Mesodermal cell (in vitro differentiated cells): ENCODE data around the gene PGR.

Experiments
- H3K27ac ChIP-seq: 2 replicates; pipeline ENCODE4 v1.7.0; 2013; ENCODE audit warnings: mild to moderate bottlenecking, low read depth, low read length, moderate library complexity; ENCODE audit not compliant: severe bottlenecking
- H3K36me3 ChIP-seq: 2 replicates; pipeline ENCODE4 v1.7.1; 2013; ENCODE audit warnings: mild to moderate bottlenecking, low read length, moderate library complexity; ENCODE audit not compliant: control insufficient read depth, insufficient read depth
- H3K4me1 ChIP-seq: one replicate; pipeline ENCODE4 v1.7.1; 2013; ENCODE audit warnings: mild to moderate bottlenecking, low read length; ENCODE audit not compliant: insufficient read depth, control insufficient read depth, poor library complexity, severe bottlenecking
- H3K4me3 ChIP-seq: 2 replicates; pipeline ENCODE4 v1.7.0; 2013; ENCODE audit warnings: low read length, control low read depth, mild to moderate bottlenecking; ENCODE audit not compliant: insufficient read depth, poor library complexity, severe bottlenecking; ENCODE audit errors: extremely low read depth
- H3K9me3 ChIP-seq: 2 replicates; pipeline ENCODE4 v1.7.1; 2013; ENCODE audit warnings: mild to moderate bottlenecking, low read length, moderate library complexity; ENCODE audit not compliant: control insufficient read depth
- WGBS, 2 experiments: methylation state at CpG; one replicate each; pipeline ENCODE4 v1.1.5; 2013; ENCODE audit warnings: missing lambda C conversion rate in 2 of 2; ENCODE audit not compliant: insufficient coverage in 2 of 2; 5-methylcytosine and 5-hydroxymethylcytosine counted together

Gene PGR

DNA sequence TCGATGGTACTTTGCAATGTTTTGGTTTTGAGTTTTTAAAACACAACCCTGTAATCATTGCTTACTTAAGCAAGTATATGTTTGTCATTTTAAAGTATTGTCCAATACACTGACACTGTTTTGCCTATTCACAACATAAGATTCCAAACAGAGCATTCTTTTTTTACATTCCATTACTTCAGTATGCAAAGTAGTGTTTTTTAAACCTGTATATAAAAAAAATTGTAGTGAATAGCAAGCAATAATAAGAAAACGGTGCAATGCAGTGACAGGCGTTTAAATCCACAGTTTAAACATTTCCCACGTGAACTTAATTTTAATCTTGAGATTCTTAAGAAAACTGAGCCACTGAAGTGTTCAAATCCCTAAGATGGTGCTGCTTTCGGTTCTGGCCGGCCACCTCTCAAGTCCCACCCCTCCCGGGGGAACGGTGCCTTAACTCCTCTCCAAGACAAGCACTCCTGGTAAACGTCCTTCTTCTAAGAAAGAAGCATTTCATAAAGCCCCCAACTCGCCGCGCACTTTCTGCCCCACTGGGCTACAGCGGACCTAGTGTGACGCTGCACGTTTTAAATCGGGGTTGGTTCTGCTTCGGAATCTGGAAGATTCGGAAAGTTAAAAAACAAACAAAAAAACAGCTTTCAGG lies 2.9 kb downstream of the PGR start:
- Histone ChIP-seq H3K9me3 (no peaks in the 10 kb centered on the region), H3K27ac (no peak overlapping the region), H3K4me1 (peaks cover 8% of the 10 kb centered on the region), H3K4me3 (peak overlapping the region; percentile 38), H3K36me3 (no peaks in the 10 kb centered on the region)
- 6 to 7% methylated on average over 10 to 15 of the region's 18 CpGs for WGBS, 2 experiments

GRCh38 chr11:101115671-101116160 lies 13.9 kb downstream of the PGR start:
- no peaks in the 10 kb centered on the region for H3K9me3 ChIP-seq

GRCh38 chr11:101113540-101113939 lies 16.1 kb downstream of the PGR start:
- no peaks in the 10 kb centered on the region for H3K4me1 ChIP-seq
- no peaks in the 10 kb centered on the region for H3K9me3 ChIP-seq
- H3K36me3 ChIP-seq = no peaks in the 10 kb centered on the region
- WGBS, 2 experiments = 67% methylated on average over 2 of the region's 2 CpGs; no CpG with 5 or more reads in 1 of the 2 experiments
- no peak overlapping the region for H3K27ac ChIP-seq
- no peak overlapping the region for H3K4me3 ChIP-seq

More at GRCh38 chr11:101115671-101116160, 13.9 kb downstream of the PGR start:
- H3K4me1 ChIP-seq = no peaks in the 10 kb centered on the region
- WGBS, 2 experiments = 40 to 67% methylated on average over 1 of the region's 4 CpGs
- H3K27ac ChIP-seq = no peak overlapping the region
- no peak overlapping the region for H3K4me3 ChIP-seq
- H3K36me3 ChIP-seq = no peaks in the 10 kb centered on the region

DNA sequence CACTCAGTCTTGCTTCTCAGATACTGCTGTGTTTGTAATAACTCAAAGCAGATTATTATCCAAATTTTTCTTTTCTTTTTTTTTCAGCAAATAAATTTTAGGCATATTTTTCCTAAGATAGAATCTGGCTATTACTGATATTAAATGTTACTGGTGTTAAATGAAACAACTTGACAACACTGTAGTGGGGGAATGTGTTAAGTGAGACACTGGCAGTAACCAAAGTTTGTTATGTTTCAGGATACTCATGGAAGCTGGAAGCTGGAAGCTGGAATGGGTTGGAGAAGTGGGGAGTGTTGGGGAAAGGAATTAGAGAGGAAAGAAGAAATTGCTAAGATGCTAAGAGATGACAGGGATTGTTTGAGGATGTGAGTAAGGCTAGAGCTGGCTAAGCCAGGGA lies 24.9 kb downstream of the PGR start:
- H3K4me3 ChIP-seq = no peak overlapping the region
- no peaks in the 10 kb centered on the region for H3K36me3 ChIP-seq
- H3K4me1 ChIP-seq = no peaks in the 10 kb centered on the region

DNA sequence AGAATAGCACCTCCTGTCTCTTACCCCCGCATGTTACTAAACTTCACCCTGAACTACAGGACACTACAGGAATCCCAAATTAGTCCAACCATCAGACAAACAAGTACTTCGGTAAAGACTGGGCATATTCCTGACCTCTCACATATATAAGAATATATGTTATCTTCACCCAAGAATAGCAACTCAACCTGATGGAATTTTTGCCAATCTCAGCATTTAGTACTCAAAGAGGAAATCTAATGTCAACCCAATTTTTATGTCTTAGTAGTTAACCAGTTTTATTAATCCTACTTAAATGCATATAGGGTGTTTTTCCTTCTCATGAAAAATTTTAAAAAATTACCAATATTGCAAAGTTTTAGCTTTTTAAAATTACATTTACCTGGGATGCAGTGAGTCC lies 26.2 kb downstream of the PGR start:
- no peaks in the 10 kb centered on the region for H3K36me3 ChIP-seq
- no peak overlapping the region for H3K27ac ChIP-seq
- no peak overlapping the region for H3K4me3 ChIP-seq
- 100% methylated on average over 1 of the region's 2 CpGs; no CpG with 5 or more reads in 1 of the 2 experiments for WGBS, 2 experiments
- no peaks in the 10 kb centered on the region for H3K4me1 ChIP-seq
- no peaks in the 10 kb centered on the region for H3K9me3 ChIP-seq

More for the DNA sequence above, 24.9 kb downstream of the PGR start:
- Histone ChIP-seq H3K27ac (no peak overlapping the region), H3K9me3 (no peaks in the 10 kb centered on the region)

- Histone ChIP-seq H3K4me3 (no peak overlapping the region), H3K4me1 (no peaks in the 10 kb centered on the region), H3K9me3 (no peaks in the 10 kb centered on the region), H3K36me3 (no peaks in the 10 kb centered on the region), H3K27ac (no peak overlapping the region)
Measured at GRCh38 chr11:101100601-101101000, 29.0 kb downstream of the PGR start.

- no peaks in the 10 kb centered on the region for H3K4me1 ChIP-seq
Measured at GRCh38 chr11:101096036-101096704, 33.4 kb downstream of the PGR start.

DNA sequence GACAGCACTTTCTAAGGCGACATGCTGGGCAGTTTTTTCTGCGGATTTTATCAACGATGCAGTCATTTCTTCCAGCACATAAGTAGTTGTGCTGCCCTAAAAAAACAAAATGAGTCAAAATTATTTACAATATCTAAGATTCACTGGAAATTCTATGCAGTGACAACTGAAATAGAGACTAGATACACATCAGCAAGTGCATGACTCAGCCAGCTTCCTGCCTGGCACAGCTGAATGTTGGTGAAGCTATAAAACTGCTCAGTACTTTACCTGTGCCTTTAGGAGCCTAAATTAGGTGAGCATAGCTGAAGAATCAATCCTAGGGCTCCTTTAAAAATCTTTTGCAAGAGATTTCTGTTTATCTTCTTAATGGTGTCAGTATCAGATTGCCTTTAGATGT lies 37.8 kb downstream of the PGR start:
- WGBS, 2 experiments = no CpG with 5 or more reads among the region's 3 CpGs
- Histone ChIP-seq H3K27ac (no peak overlapping the region), H3K9me3 (no peaks in the 10 kb centered on the region), H3K36me3 (no peaks in the 10 kb centered on the region), H3K4me3 (no peak overlapping the region), H3K4me1 (no peaks in the 10 kb centered on the region)

More at GRCh38 chr11:101096036-101096704, 33.4 kb downstream of the PGR start:
- WGBS, 2 experiments = 91 to 95% methylated on average over 3 to 4 of the region's 4 CpGs
- Histone ChIP-seq H3K36me3 (no peaks in the 10 kb centered on the region), H3K27ac (no peak overlapping the region), H3K9me3 (no peaks in the 10 kb centered on the region), H3K4me3 (no peak overlapping the region)

- Histone ChIP-seq H3K4me1 (no peaks in the 10 kb centered on the region), H3K9me3 (no peaks in the 10 kb centered on the region), H3K36me3 (no peaks in the 10 kb centered on the region), H3K27ac (no peak overlapping the region), H3K4me3 (no peak overlapping the region)
- 100% methylated on average over 1 of the region's 5 CpGs; no CpG with 5 or more reads in 1 of the 2 experiments for WGBS, 2 experiments
Measured at GRCh38 chr11:101090679-101091270, 38.8 kb downstream of the PGR start.

DNA sequence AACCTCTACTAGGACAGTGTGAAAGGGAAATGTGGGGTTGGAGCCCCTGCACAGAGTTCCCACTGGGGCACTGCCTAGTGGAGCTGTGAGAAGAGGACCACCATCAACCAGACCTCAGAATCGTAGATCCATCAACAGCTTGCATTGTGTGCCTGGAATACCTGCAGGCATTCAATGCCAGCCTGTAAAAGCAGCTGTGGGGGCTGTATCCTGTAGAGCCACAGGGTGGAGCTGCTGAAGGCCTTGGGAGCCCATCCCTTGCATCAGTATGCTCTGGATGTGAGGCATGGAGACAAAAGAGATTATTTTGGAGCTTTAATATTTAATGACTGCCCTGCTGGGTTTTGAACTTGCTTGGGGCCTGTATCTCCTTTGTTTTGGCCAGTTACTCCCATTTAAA lies 46.3 kb downstream of the PGR start:
- Histone ChIP-seq H3K27ac (no peak overlapping the region), H3K36me3 (no peaks in the 10 kb centered on the region), H3K4me3 (no peak overlapping the region), H3K9me3 (no peaks in the 10 kb centered on the region), H3K4me1 (no peaks in the 10 kb centered on the region)
- WGBS, 2 experiments = 78 to 100% methylated on average over 1 of the region's 1 CpG

- no peaks in the 10 kb centered on the region for H3K36me3 ChIP-seq
- no peaks in the 10 kb centered on the region for H3K9me3 ChIP-seq
- no peak overlapping the region for H3K27ac ChIP-seq
- no peaks in the 10 kb centered on the region for H3K4me1 ChIP-seq
- no peak overlapping the region for H3K4me3 ChIP-seq
Measured at GRCh38 chr11:101082813-101083212, 46.8 kb downstream of the PGR start.
